ENCODE results near the gene VDAC2.

GRCh38 chr10:75208181-75208580, 2.4 kb upstream of the VDAC2 start:
- no peak for TF ChIP-seq POLR2A (IDR thresholded peaks at IDR 0.05; ENCODE audit: low read depth, low read length)
- TF ChIP-seq POLR2AphosphoS5 (IDR thresholded peaks at IDR 0.05; ENCODE audit: low read depth, low read length): no peak
- no peak for TF ChIP-seq TAF1 (IDR thresholded peaks at IDR 0.05; ENCODE audit: low read depth, low read length)
- no peak for TF ChIP-seq SPI1 (IDR thresholded peaks at IDR 0.05; ENCODE audit: low read depth, low read length)

All from GM12891 (cell line).